ENCODE results near the gene C10orf90. TPM values are rescaled to one million over a fixed set of nuclear protein-coding genes. Genes with fewer than 3 reads are reported as not detected.

C10orf90 gene
- total and polyA plus RNA-seq, 2 donors (not counting 3 experiments of a cell fraction or from before 2014, with no cell fraction given) = not detected

GRCh38 chr10:126509182-126509581 is 161.3 kb downstream of the C10orf90 start:
- Histone ChIP-seq H3K36me3 (ENCODE audit: control insufficient read depth in 2 of 2, extremely low read depth in 1 of 2, insufficient read depth in 2 of 2, low read length in 2 of 2) (no peaks in the 10 kb centered on the region), H3K27ac (ENCODE audit: insufficient read depth, low read depth, low read length) (no peak overlapping the region), H3K4me1 (ENCODE audit: control insufficient read depth, extremely low read depth, insufficient read depth, low read length) (no peaks in the 10 kb centered on the region), H2AFZ (ENCODE audit: low read depth, low read length) (no peak overlapping the region), H3K4me2 (ENCODE audit: insufficient read depth, low read length) (no peak overlapping the region), H3K4me3 (replicated peaks in 1 of 3; ENCODE audit: insufficient read depth in 1 of 3, low read depth in 1 of 3, low read length in 3 of 3) (no peak overlapping the region), H3K79me2 (ENCODE audit: control insufficient read depth, insufficient read depth, low read length) (no peaks in the 10 kb centered on the region), H3K9me3 (replicated peaks; ENCODE audit: control insufficient read depth, insufficient read depth, low read length) (no peaks in the 10 kb centered on the region), H4K20me1 (replicated peaks; ENCODE audit: control insufficient read depth, extremely low read depth, insufficient read depth, low read length) (no peaks in the 10 kb centered on the region), H3K9ac (replicated peaks; ENCODE audit: extremely low read depth, insufficient read depth, low read length) (no peak overlapping the region), H3K27me3 (ENCODE audit: control insufficient read depth in 2 of 2, insufficient read depth in 2 of 2, low read length in 2 of 2) (no peaks in the 10 kb centered on the region), H3K9me1 (replicated peaks; ENCODE audit: control insufficient read depth, extremely low read depth, insufficient read depth, low read length) (no peaks in the 10 kb centered on the region)
- BruUV-seq (replicated peaks) = no TSS peak
- no peak for TF ChIP-seq POLR2AphosphoS5 (IDR thresholded peaks at IDR 0.05; ENCODE audit: insufficient read depth, low read depth, low read length)
- TF ChIP-seq GATA2 (IDR thresholded peaks at IDR 0.05; ENCODE audit: insufficient read depth, insufficient read length, low read depth, low read length) = no peak
- TF ChIP-seq MYC (IDR thresholded peaks at IDR 0.05; ENCODE audit: low read depth, low read length) = no peak
- TF ChIP-seq JUN (IDR thresholded peaks at IDR 0.05; ENCODE audit: borderline replicate concordance, insufficient read depth, insufficient read length, low read depth) = no peak
- TF ChIP-seq, protein P1, sequence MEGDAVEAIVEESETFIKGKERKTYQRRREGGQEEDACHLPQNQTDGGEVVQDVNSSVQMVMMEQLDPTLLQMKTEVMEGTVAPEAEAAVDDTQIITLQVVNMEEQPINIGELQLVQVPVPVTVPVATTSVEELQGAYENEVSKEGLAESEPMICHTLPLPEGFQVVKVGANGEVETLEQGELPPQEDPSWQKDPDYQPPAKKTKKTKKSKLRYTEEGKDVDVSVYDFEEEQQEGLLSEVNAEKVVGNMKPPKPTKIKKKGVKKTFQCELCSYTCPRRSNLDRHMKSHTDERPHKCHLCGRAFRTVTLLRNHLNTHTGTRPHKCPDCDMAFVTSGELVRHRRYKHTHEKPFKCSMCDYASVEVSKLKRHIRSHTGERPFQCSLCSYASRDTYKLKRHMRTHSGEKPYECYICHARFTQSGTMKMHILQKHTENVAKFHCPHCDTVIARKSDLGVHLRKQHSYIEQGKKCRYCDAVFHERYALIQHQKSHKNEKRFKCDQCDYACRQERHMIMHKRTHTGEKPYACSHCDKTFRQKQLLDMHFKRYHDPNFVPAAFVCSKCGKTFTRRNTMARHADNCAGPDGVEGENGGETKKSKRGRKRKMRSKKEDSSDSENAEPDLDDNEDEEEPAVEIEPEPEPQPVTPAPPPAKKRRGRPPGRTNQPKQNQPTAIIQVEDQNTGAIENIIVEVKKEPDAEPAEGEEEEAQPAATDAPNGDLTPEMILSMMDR (IDR thresholded peaks at IDR 0.05; ENCODE audit: extremely low read depth in 1 of 2, insufficient read depth in 1 of 2, low read depth in 1 of 2, low read length in 2 of 2) = no peak
- TF ChIP-seq POLR2A (IDR thresholded peaks at IDR 0.05; ENCODE audit: low read depth, low read length) = no peak
- no peak for TF ChIP-seq EZH2 (IDR thresholded peaks at IDR 0.05; ENCODE audit: borderline replicate concordance, low read depth, low read length, severe bottlenecking)
- TF ChIP-seq FOS (IDR thresholded peaks at IDR 0.05; ENCODE audit: borderline replicate concordance, insufficient read depth, low read length) = no peak
- no peak for TF ChIP-seq MAX (IDR thresholded peaks at IDR 0.05; ENCODE audit: insufficient read depth, insufficient read length)
- dilution Hi-C loops (cut with MboI; ENCODE audit: extremely low pct_ligation_motif_present, low sequenced_read_pairs) = no loop called here
- intact Hi-C loops (cut with micrococcal nuclease) = no loop called here
- FAIRE-seq (no peak), DNase-seq (ENCODE audit: low read depth, low spot score) (no peak)
- ChIA-PET POLR2A (no interaction called here), CTCF (no interaction called here)
